CD8-positive, alpha-beta memory T cell (primary cell): Measurements from ENCODE around the gene ASB6. TPM values are rescaled to one million over a fixed set of nuclear protein-coding genes. Genes with fewer than 3 reads are reported as not detected.
"Not testable (repeated sequence)": the region's sequence is repeated elsewhere in the genome, so short reads cannot be mapped to it uniquely, and the experiment has no call there.

ENCODE experiments used
- CTCF ChIA-PET: fragments of 350-600 bp; sonication (Branson Sonifier 250); formaldehyde crosslinking; loops from one replicate; lab custom pipeline; 2021; ENCODE audit warnings: antibody characterized with exemption; lab: Charles Lee
- POLR2A ChIA-PET: fragments of 350-600 bp; sonication (Branson Sonifier 250); formaldehyde crosslinking; loops from one replicate; lab custom pipeline; 2021; ENCODE audit warnings: antibody characterized with exemption; lab: Charles Lee
- DNase-seq, 5 donors: peaks; one replicate each; pipeline versions ENCODE4 v3.0.0 to v3.0.0-alpha.2; 2020 to 2022; ENCODE audit warnings: mixed read lengths in 1 of 5
- H3K27ac ChIP-seq: one replicate; pipeline ENCODE4 v1.7.0; 2013; ENCODE audit warnings: low read depth, mild to moderate bottlenecking, low read length, moderate library complexity
- H3K27me3 ChIP-seq: 2 replicates; pipeline ENCODE4 v1.7.0; 2013; ENCODE audit warnings: low read length, mild to moderate bottlenecking; ENCODE audit not compliant: insufficient read depth, poor library complexity, severe bottlenecking
- H3K36me3 ChIP-seq: 2 replicates; pipeline ENCODE4 v1.7.0; 2013; ENCODE audit warnings: mild to moderate bottlenecking, low read length, moderate library complexity; ENCODE audit not compliant: insufficient read depth
- H3K4me1 ChIP-seq: 2 replicates; pipeline ENCODE4 v1.7.0; 2013; ENCODE audit warnings: mild to moderate bottlenecking, low read length, moderate library complexity; ENCODE audit not compliant: insufficient read depth
- H3K4me3 ChIP-seq: 2 replicates; pipeline ENCODE4 v1.7.0; 2013; ENCODE audit warnings: mild to moderate bottlenecking, low read length
- H3K9me3 ChIP-seq: 2 replicates; pipeline ENCODE4 v1.7.0; 2013; ENCODE audit warnings: mild to moderate bottlenecking, low read length
- H3K27ac Mint-ChIP-seq, 8 donors: one replicate each; pipeline ENCODE4 v1.8.0; 2020 to 2021; ENCODE audit warnings: mixed read lengths in 8 of 8, mild to moderate bottlenecking in 6 of 8, inconsistent platforms in 3 of 8, moderate library complexity in 3 of 8
- H3K27me3 Mint-ChIP-seq, 2 donors: one replicate each; pipeline ENCODE4 v1.8.0; 2020 to 2021; ENCODE audit warnings: mixed read lengths in 2 of 2, mild to moderate bottlenecking in 1 of 2, moderate library complexity in 1 of 2
- H3K36me3 Mint-ChIP-seq, 3 donors: one replicate each; pipeline ENCODE4 v1.8.0; 2020 to 2021; ENCODE audit warnings: mixed read lengths in 3 of 3, inconsistent platforms in 1 of 3, mild to moderate bottlenecking in 1 of 3
- H3K4me1 Mint-ChIP-seq, 3 donors: one replicate each; pipeline ENCODE4 v1.8.0; 2020 to 2021; ENCODE audit warnings: mixed read lengths in 3 of 3, inconsistent platforms in 1 of 3, mild to moderate bottlenecking in 1 of 3
- H3K4me3 Mint-ChIP-seq, 7 donors: one replicate each; pipeline ENCODE4 v1.8.0; 2020 to 2021; ENCODE audit warnings: mixed read lengths in 7 of 7, mild to moderate bottlenecking in 6 of 7, moderate library complexity in 4 of 7, inconsistent platforms in 2 of 7
- H3K9me3 Mint-ChIP-seq, 5 donors: one replicate each; pipeline ENCODE4 v1.8.0; 2020 to 2022; ENCODE audit warnings: mixed read lengths in 5 of 5, mild to moderate bottlenecking in 3 of 5, moderate library complexity in 2 of 5, inconsistent platforms in 1 of 5
- polyA plus RNA-seq: library from polyadenylated mRNA; unstranded; fragments of 300-500 nt; fragmentation: Illumina TruSeq; gene quantifications from one replicate; pipeline ENCODE4 v1.2.3, GENCODE V29; 2021
- total RNA-seq, 2 experiments: library from RNA; stranded (reverse); gene quantifications; one replicate each; pipeline ENCODE4 v1.2.3, GENCODE V29; 2021

ASB6 gene
- total and polyA plus RNA-seq, 3 experiments from 2014 or later, result 28.0 to 31.0 (median 28.3) TPM

DNA sequence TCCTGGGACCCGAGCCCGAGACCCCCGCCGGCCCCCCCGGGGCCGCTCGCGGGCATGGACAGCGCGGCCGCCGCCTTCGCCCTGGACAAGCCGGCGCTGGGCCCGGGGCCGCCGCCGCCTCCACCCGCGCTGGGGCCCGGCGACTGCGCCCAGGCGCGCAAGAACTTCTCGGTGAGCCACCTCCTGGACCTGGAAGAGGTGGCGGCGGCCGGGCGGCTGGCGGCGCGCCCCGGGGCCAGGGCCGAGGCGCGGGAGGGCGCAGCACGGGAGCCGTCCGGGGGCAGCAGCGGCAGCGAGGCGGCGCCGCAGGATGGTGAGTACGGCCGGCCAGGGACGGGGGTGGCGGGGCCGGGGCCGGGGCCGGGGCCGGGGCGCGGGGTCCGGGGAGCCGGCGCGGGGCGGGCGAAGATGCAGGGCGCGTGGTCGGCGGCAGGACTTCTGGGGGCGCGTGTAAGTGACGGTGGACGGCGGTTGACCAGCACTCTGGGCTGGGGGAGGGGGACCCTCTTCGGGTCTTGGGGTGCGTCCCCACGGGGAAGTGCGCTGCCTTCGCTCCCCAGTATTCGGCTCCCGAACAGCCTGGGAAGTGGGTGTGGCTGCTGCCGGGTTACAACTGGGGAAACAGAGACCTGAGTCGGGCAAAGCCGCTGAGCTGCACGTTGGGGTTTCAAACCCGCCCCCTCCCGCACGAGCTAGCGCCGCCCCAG is 24.0 kb upstream of the ASB6 start:
- Mint-ChIP-seq H3K4me3 (peak overlapping the region in 4 of 7 donors; percentile 44 to 80 (median 54)), H3K4me1 (peaks cover 3 to 8% (median 4%) of the 10 kb centered on the region in 3 donors), H3K27me3 (peaks cover 20 to 22% of the 10 kb centered on the region in 2 donors), H3K36me3 (no peaks in the 10 kb centered on the region), H3K9me3 (no peaks in the 10 kb centered on the region), H3K27ac (no peak overlapping the region)
- Histone ChIP-seq H3K4me1 (no peaks in the 10 kb centered on the region), H3K27ac (no peak overlapping the region), H3K9me3 (no peaks in the 10 kb centered on the region), H3K27me3 (no peaks in the 10 kb centered on the region), H3K4me3 (no peak overlapping the region), H3K36me3 (no peaks in the 10 kb centered on the region)
- no peak for DNase-seq
- CTCF ChIA-PET, result no interaction called here
- POLR2A ChIA-PET, result no interaction called here

DNA sequence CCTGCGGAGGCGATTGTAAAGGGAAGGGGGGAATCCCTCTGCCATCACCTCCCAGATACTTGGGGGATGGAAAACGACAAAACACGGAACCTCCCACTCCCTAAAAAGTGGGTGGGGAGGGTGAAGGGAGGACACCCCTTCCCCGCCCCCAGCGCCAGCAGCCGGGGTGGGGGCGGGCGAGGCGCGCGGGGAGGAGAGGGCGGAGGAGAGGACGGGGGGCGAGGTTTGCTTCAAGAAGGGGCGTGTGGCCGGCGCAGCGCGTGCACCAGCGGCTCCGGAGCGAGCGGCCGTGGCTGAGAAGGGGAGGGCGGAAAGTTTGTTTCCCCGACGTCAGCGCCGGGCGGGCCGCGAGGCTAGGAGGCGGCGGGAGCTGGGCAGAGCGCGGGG is 23.4 kb upstream of the ASB6 start, which contains the start of gene PRRX2:
Gene PRRX2 (plus strand): TSS at position 259 of the 387 bp plus-strand sequence. CDS start 221 bp downstream, outside the sequence.
- Mint-ChIP-seq H3K36me3 (no peaks in the 10 kb centered on the region), H3K9me3 (no peaks in the 10 kb centered on the region), H3K27me3 (peaks cover 20 to 22% of the 10 kb centered on the region in 2 donors), H3K27ac (peak within 1 kb of the TSS in 3 of 8 donors; percentile 32 to 81 (median 43)), H3K4me3 (peak within 1 kb of the TSS; percentile 60 to 82 (median 80)), H3K4me1 (peaks cover 3 to 8% (median 4%) of the 10 kb centered on the region in 3 donors)
- no peaks in the 10 kb centered on the region for H3K36me3 ChIP-seq
- H3K9me3 ChIP-seq, result no peaks in the 10 kb centered on the region
- no peaks in the 10 kb centered on the region for H3K27me3 ChIP-seq
- DNase-seq, result peak in 3 of 5 donors; percentile 7 to 11 (median 10)
- no peak within 1 kb of the TSS for H3K27ac ChIP-seq
- POLR2A ChIA-PET, result no interaction called here
- H3K4me3 ChIP-seq, result peak within 1 kb of the TSS; percentile 32
- no peaks in the 10 kb centered on the region for H3K4me1 ChIP-seq
- CTCF ChIA-PET, result no interaction called here

DNA sequence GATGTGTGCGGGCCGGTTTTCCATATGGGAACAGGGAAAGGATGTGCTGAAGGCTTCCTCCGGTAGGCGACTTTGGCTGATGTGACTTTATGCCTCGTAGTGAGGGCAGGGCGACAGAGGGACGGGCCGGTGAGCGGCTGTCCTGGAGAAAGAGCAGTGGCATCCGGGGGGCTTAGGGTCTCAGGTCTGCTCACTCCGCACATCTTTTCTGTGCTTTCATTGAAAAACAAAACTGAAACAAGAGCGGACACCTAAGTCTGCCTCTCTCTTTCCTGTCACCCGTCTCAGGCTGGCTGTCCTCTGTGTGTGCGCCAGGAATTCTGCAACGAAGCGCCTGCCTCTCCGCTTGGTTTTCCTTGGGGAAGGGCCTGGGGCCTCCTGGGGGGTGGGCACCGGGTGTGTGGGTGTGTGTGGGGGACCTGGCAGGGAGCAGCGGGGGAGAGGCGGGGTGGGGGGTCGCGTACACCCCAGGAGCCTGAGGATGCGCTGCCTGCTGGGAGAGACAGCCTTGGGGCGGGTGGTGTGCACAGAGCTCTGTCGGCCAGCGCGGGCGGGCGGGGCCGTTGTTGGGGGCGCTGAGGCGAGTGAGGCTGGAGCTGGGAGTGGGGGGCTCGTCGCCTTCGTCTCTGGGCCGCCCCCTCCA is 22.9 kb upstream of the ASB6 start:
- Histone ChIP-seq H3K27ac (no peak overlapping the region), H3K4me1 (no peaks in the 10 kb centered on the region), H3K36me3 (no peaks in the 10 kb centered on the region), H3K27me3 (no peaks in the 10 kb centered on the region), H3K9me3 (no peaks in the 10 kb centered on the region), H3K4me3 (peak overlapping the region; percentile 32)
- ChIA-PET POLR2A (no interaction called here), CTCF (no interaction called here)
- Mint-ChIP-seq H3K36me3 (no peaks in the 10 kb centered on the region), H3K27me3 (peaks cover 18 to 20% of the 10 kb centered on the region in 2 donors), H3K4me3 (peak overlapping the region; percentile 60 to 82 (median 80)), H3K9me3 (no peaks in the 10 kb centered on the region), H3K27ac (peak overlapping the region in 3 of 8 donors; percentile 32 to 81 (median 43)), H3K4me1 (peaks cover 3 to 8% (median 4%) of the 10 kb centered on the region in 3 donors)
- peak in 1 of 5 donors; percentile 14 for DNase-seq

DNA sequence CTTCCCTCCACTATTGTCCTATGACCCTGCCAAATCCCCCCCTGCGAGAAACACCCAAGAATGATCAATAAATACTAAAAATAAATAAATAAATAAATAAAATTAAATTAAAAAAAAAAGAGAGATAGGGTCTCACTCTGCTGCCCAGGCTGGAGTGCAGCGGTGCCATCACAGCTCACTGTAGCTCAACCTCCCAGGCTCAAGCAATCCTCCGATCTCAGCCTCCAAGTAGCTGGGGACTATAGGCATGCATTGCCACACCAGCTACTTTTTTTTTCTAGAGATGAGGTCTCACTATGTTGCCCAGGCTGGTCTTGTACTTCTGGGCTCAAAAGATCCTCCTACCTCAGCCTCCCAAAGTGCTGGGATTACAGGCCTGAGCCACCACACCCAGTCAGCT is 20.3 kb upstream of the ASB6 start:
- not testable (repeated sequence) for H3K36me3 ChIP-seq, H3K36me3 Mint-ChIP-seq, H3K4me1 ChIP-seq, H3K27ac ChIP-seq, DNase-seq, H3K4me1 Mint-ChIP-seq, H3K9me3 Mint-ChIP-seq, H3K27ac Mint-ChIP-seq, H3K9me3 ChIP-seq, H3K4me3 Mint-ChIP-seq, H3K27me3 ChIP-seq, H3K4me3 ChIP-seq
- CTCF ChIA-PET, result interaction anchor here (0.8 kb wide), 1 partner anchor 19 kb away, joined by 3 read pairs; no protein-coding TSS in a partner anchor
- POLR2A ChIA-PET, result interaction anchor here (0.6 kb wide), 1 partner anchor 257 kb away, joined by 3 read pairs; no protein-coding TSS in a partner anchor
- H3K27me3 Mint-ChIP-seq, result peaks cover 12 to 15% of the 10 kb centered on the region in 2 donors

DNA sequence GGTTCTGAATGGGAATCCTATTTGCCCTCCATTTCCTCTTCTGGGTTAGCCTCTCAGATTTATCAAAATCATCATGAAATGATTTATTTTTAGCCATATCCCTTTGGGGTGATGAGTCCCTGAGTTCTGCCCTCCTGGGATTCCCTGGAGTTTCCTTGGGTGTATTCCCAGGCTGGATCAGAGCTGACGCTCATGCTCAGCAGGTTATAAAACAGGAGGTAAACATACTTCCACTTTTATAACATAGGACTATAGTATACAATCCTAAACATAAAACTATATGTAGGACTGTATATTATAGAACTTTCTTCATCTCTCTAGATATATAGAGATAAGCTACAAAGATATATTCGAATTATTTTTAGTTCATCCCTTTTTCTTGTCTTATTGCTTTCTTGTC is 19.1 kb upstream of the ASB6 start:
- Histone ChIP-seq H3K9me3 (no peaks in the 10 kb centered on the region), H3K27ac (no peak overlapping the region), H3K4me1 (no peaks in the 10 kb centered on the region), H3K4me3 (no peak overlapping the region), H3K27me3 (no peaks in the 10 kb centered on the region), H3K36me3 (no peaks in the 10 kb centered on the region)
- CTCF ChIA-PET, result interaction anchor here (0.6 kb wide), 1 partner anchor 35 kb away, joined by 3 read pairs; the partner anchor contains the start of gene NTMT1
- Mint-ChIP-seq H3K36me3 (no peaks in the 10 kb centered on the region), H3K4me3 (peak overlapping the region in 1 of 7 donors; percentile 57), H3K9me3 (no peaks in the 10 kb centered on the region), H3K27ac (no peak overlapping the region), H3K4me1 (peaks cover 3 to 8% (median 4%) of the 10 kb centered on the region in 3 donors), H3K27me3 (peaks cover 11 to 14% of the 10 kb centered on the region in 2 donors)
- POLR2A ChIA-PET, result no interaction called here
- no peak for DNase-seq

DNA sequence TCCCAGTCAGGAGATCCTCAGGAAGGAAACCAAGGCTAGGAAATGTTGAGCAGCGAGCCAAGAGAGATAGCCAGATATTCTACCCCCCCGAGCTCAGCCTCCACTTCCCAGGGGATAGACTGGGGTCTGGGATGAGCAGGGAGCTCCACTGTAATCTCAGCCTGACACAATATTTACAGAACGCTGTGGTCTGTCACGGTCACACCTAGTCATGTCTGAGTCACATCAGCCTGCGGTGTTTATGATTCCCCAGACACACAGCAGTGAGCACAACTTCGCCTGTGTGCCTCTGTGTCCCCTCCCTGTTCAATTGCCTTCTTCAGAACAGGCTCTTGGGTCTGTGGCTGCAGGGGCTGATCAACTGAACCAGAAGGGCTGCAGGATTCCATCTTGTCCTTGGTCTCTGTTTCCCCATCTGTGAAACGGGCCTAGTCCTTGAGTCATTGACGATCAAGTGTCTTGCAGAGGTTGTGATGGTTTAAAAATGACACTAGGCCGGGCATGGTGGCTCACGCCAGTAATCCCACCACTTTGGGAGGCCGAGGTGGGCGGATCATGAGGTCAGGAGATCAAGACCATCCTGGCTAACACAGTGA is 14.9 kb upstream of the ASB6 start:
- Histone ChIP-seq H3K4me3 (no peak overlapping the region), H3K4me1 (no peaks in the 10 kb centered on the region), H3K27ac (no peak overlapping the region), H3K27me3 (no peaks in the 10 kb centered on the region), H3K9me3 (no peaks in the 10 kb centered on the region), H3K36me3 (no peaks in the 10 kb centered on the region)
- no peaks in the 10 kb centered on the region for H3K36me3 Mint-ChIP-seq
- no peak for DNase-seq
- CTCF ChIA-PET, result interaction anchor here (0.8 kb wide), 1 partner anchor 16 kb away, joined by 3 read pairs; no protein-coding TSS in a partner anchor
- no peak overlapping the region for H3K27ac Mint-ChIP-seq
- H3K27me3 Mint-ChIP-seq, result peaks cover 0 to 4% of the 10 kb centered on the region in 2 donors
- no peaks in the 10 kb centered on the region for H3K4me1 Mint-ChIP-seq
- POLR2A ChIA-PET, result no interaction called here
- no peak overlapping the region for H3K4me3 Mint-ChIP-seq
- no peaks in the 10 kb centered on the region for H3K9me3 Mint-ChIP-seq

DNA sequence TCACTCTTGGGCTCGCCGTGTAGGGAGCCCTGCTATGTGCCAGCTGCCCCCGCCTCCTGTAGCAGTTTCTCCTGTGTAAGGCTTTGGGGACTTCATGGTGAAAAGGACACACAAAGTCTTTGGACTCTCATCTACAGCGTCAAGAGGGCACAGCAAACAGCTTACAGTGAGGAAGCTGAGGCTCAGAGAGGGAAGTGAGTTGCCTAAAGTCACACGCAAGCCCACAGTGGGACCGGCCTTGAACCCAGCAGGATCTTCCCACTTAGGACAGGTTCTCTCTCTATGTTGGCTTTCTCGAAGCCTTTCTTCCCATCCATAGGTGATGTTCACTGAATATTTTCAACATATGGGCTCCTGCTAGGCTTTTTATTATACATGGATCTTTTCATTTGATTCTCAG is 13.7 kb upstream of the ASB6 start:
- H3K36me3 ChIP-seq, result no peaks in the 10 kb centered on the region
- H3K27me3 ChIP-seq, result no peaks in the 10 kb centered on the region
- no peaks in the 10 kb centered on the region for H3K36me3 Mint-ChIP-seq
- no peaks in the 10 kb centered on the region for H3K4me1 Mint-ChIP-seq
- no peak overlapping the region for H3K4me3 ChIP-seq
- H3K9me3 Mint-ChIP-seq, result no peaks in the 10 kb centered on the region
- peak overlapping the region in 1 of 8 donors; percentile 28 for H3K27ac Mint-ChIP-seq
- no peak overlapping the region for H3K4me3 Mint-ChIP-seq
- ChIA-PET POLR2A (no interaction called here), CTCF (interaction anchor here (1.1 kb wide), 1 partner anchor 10 kb away, joined by 3 read pairs; no protein-coding TSS in a partner anchor)
- H3K27ac ChIP-seq, result no peak overlapping the region
- DNase-seq, result no peak
- H3K9me3 ChIP-seq, result no peaks in the 10 kb centered on the region
- no peaks in the 10 kb centered on the region for H3K4me1 ChIP-seq
- H3K27me3 Mint-ChIP-seq, result peaks cover 0 to 4% of the 10 kb centered on the region in 2 donors
